WTC11 (cell line): Measurements from ENCODE around the gene DHCR7. TPM values are rescaled to one million over a fixed set of nuclear protein-coding genes. Genes with fewer than 3 reads are reported as not detected.

Experiments used
- ATAC-seq: fragments of 200-7000 bp; cut with Tn5 transposase; 2 replicates; pipeline ENCODE4 v1.10.0; 2021; ENCODE audit warnings: mild to moderate bottlenecking, moderate library complexity
- CTCF ChIA-PET: fragments of 300-600 bp; sonication (Branson Sonifier 250); formaldehyde crosslinking; loops from one replicate; lab custom pipeline; 2021; ENCODE audit warnings: antibody characterized with exemption; lab: Charles Lee
- POLR2A ChIA-PET: fragments of 350-600 bp; sonication (Branson Sonifier 250); formaldehyde crosslinking; loops from one replicate; lab custom pipeline; 2021; ENCODE audit warnings: antibody characterized with exemption; lab: Charles Lee
- DNase-seq: peaks from one replicate; pipeline ENCODE4 v3.0.0; 2021; ENCODE audit warnings: low spot score
- H3K27ac Mint-ChIP-seq: 2 replicates; pipeline ENCODE4 v1.8.0; 2021; ENCODE audit warnings: mixed read lengths
- H3K27me3 Mint-ChIP-seq: 2 replicates; pipeline ENCODE4 v1.8.0; 2021; ENCODE audit warnings: low read depth, mild to moderate bottlenecking, moderate library complexity, mixed read lengths
- H3K36me3 Mint-ChIP-seq: 2 replicates; pipeline ENCODE4 v1.8.0; 2021; ENCODE audit warnings: mixed read lengths
- H3K4me1 Mint-ChIP-seq: 2 replicates; pipeline ENCODE4 v1.8.0; 2022; ENCODE audit warnings: mixed read lengths
- H3K4me3 Mint-ChIP-seq: 2 replicates; pipeline ENCODE4 v1.8.0; 2021; ENCODE audit warnings: mild to moderate bottlenecking, moderate library complexity, mixed read lengths
- H3K9me3 Mint-ChIP-seq: 2 replicates; pipeline ENCODE4 v1.8.0; 2021; ENCODE audit warnings: mixed read lengths
- ARID4B ChIP-seq: sonication (generic); formaldehyde crosslinking; IDR thresholded peaks from 2 replicates; pipeline ENCODE4 v1.8.0; 2023; ENCODE audit warnings: missing genetic modification reagents, mild to moderate bottlenecking, borderline replicate concordance
- ATF1 ChIP-seq: sonication (generic); formaldehyde crosslinking; IDR thresholded peaks from 2 replicates; pipeline ENCODE4 v1.8.1; 2023; ENCODE audit warnings: mild to moderate bottlenecking, moderate library complexity, missing genetic modification reagents
- ATF2 ChIP-seq: sonication (generic); formaldehyde crosslinking; IDR thresholded peaks from 2 replicates; pipeline ENCODE4 v1.8.1; 2022; ENCODE audit warnings: low read depth, missing genetic modification reagents, borderline replicate concordance
- E2F1 ChIP-seq: sonication (generic); formaldehyde crosslinking; IDR thresholded peaks from 2 replicates; pipeline ENCODE4 v1.8.0; 2022; ENCODE audit warnings: mild to moderate bottlenecking, missing genetic modification reagents
- E2F4 ChIP-seq: sonication (generic); formaldehyde crosslinking; IDR thresholded peaks from 2 replicates; pipeline ENCODE4 v1.8.1; 2022; ENCODE audit warnings: low read depth, mild to moderate bottlenecking, moderate library complexity, missing genetic modification reagents, borderline replicate concordance
- E2F5 ChIP-seq: sonication (generic); formaldehyde crosslinking; IDR thresholded peaks from 2 replicates; pipeline ENCODE4 v1.8.1; 2022; ENCODE audit warnings: mild to moderate bottlenecking, moderate library complexity, missing genetic modification reagents
- EMX1 ChIP-seq: fragments of 250-450 bp; sonication (Bioruptor Pico); IDR thresholded peaks from 2 replicates; pipeline ENCODE4 v1.8.0; 2021; ENCODE audit warnings: mild to moderate bottlenecking
- ETV6 ChIP-seq: sonication (generic); formaldehyde crosslinking; IDR thresholded peaks from 2 replicates; pipeline ENCODE4 v1.8.1; 2022; ENCODE audit warnings: mild to moderate bottlenecking, missing genetic modification reagents
- GABPB1 ChIP-seq: sonication (generic); formaldehyde crosslinking; IDR thresholded peaks from 2 replicates; pipeline ENCODE4 v1.8.1; 2023; ENCODE audit warnings: mild to moderate bottlenecking, missing genetic modification reagents
- GRHL2 ChIP-seq: fragments of 250-450 bp; sonication (Bioruptor Pico); IDR thresholded peaks from 2 replicates; pipeline ENCODE4 v1.8.0; 2022; ENCODE audit warnings: mild to moderate bottlenecking, moderate library complexity; ENCODE audit not compliant: insufficient replicate concordance, severe bottlenecking
- IRF2 ChIP-seq: sonication (generic); formaldehyde crosslinking; IDR thresholded peaks from 2 replicates; pipeline ENCODE4 v1.8.0; 2022; ENCODE audit warnings: low read depth, missing genetic modification reagents, borderline replicate concordance
- KAT7 ChIP-seq: sonication (generic); formaldehyde crosslinking; IDR thresholded peaks from 2 replicates; pipeline ENCODE4 v1.8.1; 2023; ENCODE audit warnings: missing genetic modification reagents, mild to moderate bottlenecking, borderline replicate concordance
- MAX ChIP-seq: sonication (generic); formaldehyde crosslinking; IDR thresholded peaks from 2 replicates; pipeline ENCODE4 v1.8.0; 2022; ENCODE audit warnings: mild to moderate bottlenecking, missing genetic modification reagents
- MYBL2 ChIP-seq: sonication (generic); formaldehyde crosslinking; IDR thresholded peaks from 2 replicates; pipeline ENCODE4 v1.8.1; 2023; ENCODE audit warnings: mild to moderate bottlenecking, moderate library complexity, missing genetic modification reagents
- NFE2L1 ChIP-seq: sonication (generic); formaldehyde crosslinking; IDR thresholded peaks from 2 replicates; pipeline ENCODE4 v1.8.1; 2023; ENCODE audit warnings: missing genetic modification reagents
- NR2C2 ChIP-seq: sonication (generic); formaldehyde crosslinking; IDR thresholded peaks from 2 replicates; pipeline ENCODE4 v1.8.0; 2022; ENCODE audit warnings: mild to moderate bottlenecking, missing genetic modification reagents
- OVOL2 ChIP-seq: fragments of 250-450 bp; sonication (Bioruptor Pico); IDR thresholded peaks from 2 replicates; pipeline ENCODE4 v1.9.0; 2021; ENCODE audit warnings: mild to moderate bottlenecking, borderline replicate concordance
- PRRX2 ChIP-seq: fragments of 250-450 bp; sonication (Bioruptor Pico); IDR thresholded peaks from 2 replicates; pipeline ENCODE4 v1.8.0; 2021; ENCODE audit warnings: mild to moderate bottlenecking
- SOX15 ChIP-seq: fragments of 250-450 bp; sonication (Bioruptor Pico); IDR thresholded peaks from 2 replicates; pipeline ENCODE4 v1.9.0; 2021; ENCODE audit warnings: mild to moderate bottlenecking
- SP1 ChIP-seq: sonication (generic); formaldehyde crosslinking; conservative IDR thresholded peaks from 2 replicates; pipeline ENCODE4 v1.8.1; 2022; ENCODE audit warnings: missing genetic modification reagents
- TEAD1 ChIP-seq: sonication (generic); formaldehyde crosslinking; IDR thresholded peaks from 2 replicates; pipeline ENCODE4 v1.8.0; 2022; ENCODE audit warnings: mild to moderate bottlenecking, missing genetic modification reagents
- ZBTB21 ChIP-seq: sonication (generic); formaldehyde crosslinking; IDR thresholded peaks from 2 replicates; pipeline ENCODE4 v1.8.1; 2023; ENCODE audit warnings: mild to moderate bottlenecking, missing genetic modification reagents, borderline replicate concordance
- ZNF263 ChIP-seq: sonication (generic); formaldehyde crosslinking; IDR thresholded peaks from 2 replicates; pipeline ENCODE4 v1.8.1; 2022; ENCODE audit warnings: low read depth, mild to moderate bottlenecking, moderate library complexity, missing genetic modification reagents
- ZNF317 ChIP-seq: sonication (generic); formaldehyde crosslinking; IDR thresholded peaks from 2 replicates; pipeline ENCODE4 v1.8.1; 2023; ENCODE audit warnings: low read depth, mild to moderate bottlenecking, moderate library complexity, missing genetic modification reagents, borderline replicate concordance
- ZNF416 ChIP-seq: fragments of 250-450 bp; sonication (Bioruptor Pico); IDR thresholded peaks from 2 replicates; pipeline ENCODE4 v1.9.0; 2021; ENCODE audit warnings: mild to moderate bottlenecking, inconsistent platforms
- ZSCAN18 ChIP-seq: fragments of 250-450 bp; sonication (Bioruptor Pico); IDR thresholded peaks from 2 replicates; pipeline ENCODE4 v2.1.2; 2022; ENCODE audit warnings: mild to moderate bottlenecking, moderate library complexity
- total RNA-seq: library from RNA; stranded (reverse); gene quantifications from 3 replicates; pipeline ENCODE4 v1.2.3, GENCODE V29; 2021

The DHCR7 gene
- total RNA-seq, 1 experiment from 2014 or later, result 104 TPM

GRCh38 chr11:71393283-71393682, 54.9 kb downstream of the DHCR7 start (continued):
- TF ChIP-seq ARID4B (CRISPR knock-in tag), result no peak
- TF ChIP-seq KAT7, result no peak
- TF ChIP-seq E2F1 (CRISPR knock-in tag), result no peak
- TF ChIP-seq ZSCAN18 (CRISPR knock-in tag), result no peak
- TF ChIP-seq SOX15, result no peak
- no peak for TF ChIP-seq ZBTB21
- TF ChIP-seq EMX1 (CRISPR knock-in tag), result no peak
- no peak for TF ChIP-seq IRF2 (CRISPR knock-in tag)
- TF ChIP-seq GABPB1 (CRISPR knock-in tag), result no peak
- TF ChIP-seq E2F5 (CRISPR knock-in tag), result no peak
- TF ChIP-seq TEAD1 (CRISPR knock-in tag), result no peak

- ChIA-PET CTCF (interaction anchor here (1.4 kb wide), 1 partner anchor 20 kb away, joined by 3 read pairs; no protein-coding TSS in a partner anchor), POLR2A (no interaction called here)
These were observed 56.4 kb downstream of the DHCR7 start for GRCh38 chr11:71391796-71392195.

More at GRCh38 chr11:71391796-71392195, 56.4 kb downstream of the DHCR7 start:
- TF ChIP-seq ZNF263 (CRISPR knock-in tag) (no peak), OVOL2 (CRISPR knock-in tag) (no peak), ZNF416 (CRISPR knock-in tag) (no peak), ATF2 (CRISPR knock-in tag) (no peak), ETV6 (CRISPR knock-in tag) (no peak), NFE2L1 (no peak), NR2C2 (CRISPR knock-in tag) (no peak), PRRX2 (CRISPR knock-in tag) (no peak), MYBL2 (CRISPR knock-in tag) (no peak), ZSCAN18 (CRISPR knock-in tag) (no peak), MAX (CRISPR knock-in tag) (no peak), SP1 (CRISPR knock-in tag) (no peak), ATF1 (CRISPR knock-in tag) (no peak), GRHL2 (CRISPR knock-in tag) (no peak), EMX1 (CRISPR knock-in tag) (no peak), ZNF317 (CRISPR knock-in tag) (no peak), E2F4 (CRISPR knock-in tag) (no peak)
- DNase-seq (no peak), ATAC-seq (no peak)
- peaks cover 18% of the 10 kb centered on the region for H3K9me3 Mint-ChIP-seq
- H3K27ac Mint-ChIP-seq, result no peak overlapping the region
- H3K36me3 Mint-ChIP-seq, result peaks cover 16% of the 10 kb centered on the region
- no peak overlapping the region for H3K4me3 Mint-ChIP-seq
- H3K4me1 Mint-ChIP-seq, result no peaks in the 10 kb centered on the region
- peaks cover 41% of the 10 kb centered on the region for H3K27me3 Mint-ChIP-seq
